Activated naive CD4-positive, alpha-beta T cell treated with anti-CD3 and anti-CD28 coated beads, Interleukin-2, amount 50 U/mL, for 24 hours (primary cell): Measurements from ENCODE around the gene SPRY1.

Experiments used
- H3K27ac Mint-ChIP-seq: one replicate; pipeline ENCODE4 v1.8.0; 2021; ENCODE audit warnings: mild to moderate bottlenecking, mixed read lengths
- H3K27me3 Mint-ChIP-seq: one replicate; pipeline ENCODE4 v1.8.0; 2021; ENCODE audit warnings: mixed read lengths
- H3K36me3 Mint-ChIP-seq: one replicate; pipeline ENCODE4 v1.8.0; 2021; ENCODE audit warnings: mixed read lengths
- H3K4me1 Mint-ChIP-seq: one replicate; pipeline ENCODE4 v1.8.0; 2021; ENCODE audit warnings: mixed read lengths
- H3K4me3 Mint-ChIP-seq: one replicate; pipeline ENCODE4 v1.8.0; 2021; ENCODE audit warnings: mild to moderate bottlenecking, mixed read lengths
- H3K9me3 Mint-ChIP-seq: one replicate; pipeline ENCODE4 v1.8.0; 2021; ENCODE audit warnings: mixed read lengths

Gene SPRY1

GRCh38 chr4:123443401-123444289, 47.0 kb downstream of the SPRY1 start:
- H3K4me3 Mint-ChIP-seq = peak overlapping the region; percentile 33
- H3K27me3 Mint-ChIP-seq = peaks cover 2% of the 10 kb centered on the region
- no peaks in the 10 kb centered on the region for H3K9me3 Mint-ChIP-seq
- H3K36me3 Mint-ChIP-seq = no peaks in the 10 kb centered on the region
- peaks cover 16% of the 10 kb centered on the region for H3K4me1 Mint-ChIP-seq
- H3K27ac Mint-ChIP-seq = peak overlapping the region; percentile 63

GRCh38 chr4:123444290-123444731, 47.7 kb downstream of the SPRY1 start:
- peak overlapping the region; percentile 17 for H3K27ac Mint-ChIP-seq
- peak overlapping the region; percentile 33 for H3K4me3 Mint-ChIP-seq
- H3K9me3 Mint-ChIP-seq = peaks cover 2% of the 10 kb centered on the region
- H3K4me1 Mint-ChIP-seq = peaks cover 17% of the 10 kb centered on the region
- no peaks in the 10 kb centered on the region for H3K36me3 Mint-ChIP-seq
- peaks cover 4% of the 10 kb centered on the region for H3K27me3 Mint-ChIP-seq

- Mint-ChIP-seq H3K36me3 (no peaks in the 10 kb centered on the region), H3K4me1 (peaks cover 25% of the 10 kb centered on the region), H3K27me3 (peaks cover 8% of the 10 kb centered on the region), H3K9me3 (peaks cover 5% of the 10 kb centered on the region), H3K27ac (no peak overlapping the region), H3K4me3 (no peak overlapping the region)
These were observed 50.4 kb downstream of the SPRY1 start for GRCh38 chr4:123446865-123447474.

GRCh38 chr4:123449362-123449761, 52.8 kb downstream of the SPRY1 start:
- Mint-ChIP-seq H3K36me3 (no peaks in the 10 kb centered on the region), H3K4me1 (peaks cover 12% of the 10 kb centered on the region), H3K27ac (peak overlapping the region; percentile 15), H3K27me3 (peaks cover 7% of the 10 kb centered on the region), H3K4me3 (no peak overlapping the region), H3K9me3 (peaks cover 5% of the 10 kb centered on the region)

GRCh38 chr4:123449780-123450179, 53.2 kb downstream of the SPRY1 start:
- Mint-ChIP-seq H3K27ac (peak overlapping the region; percentile 24), H3K36me3 (no peaks in the 10 kb centered on the region), H3K4me1 (peaks cover 9% of the 10 kb centered on the region), H3K9me3 (peaks cover 5% of the 10 kb centered on the region), H3K4me3 (no peak overlapping the region), H3K27me3 (peaks cover 6% of the 10 kb centered on the region)

- H3K36me3 Mint-ChIP-seq = no peaks in the 10 kb centered on the region
- peaks cover 5% of the 10 kb centered on the region for H3K9me3 Mint-ChIP-seq
- H3K27ac Mint-ChIP-seq = no peak overlapping the region
- no peak overlapping the region for H3K4me3 Mint-ChIP-seq
- H3K27me3 Mint-ChIP-seq = peaks cover 6% of the 10 kb centered on the region
- H3K4me1 Mint-ChIP-seq = peaks cover 9% of the 10 kb centered on the region
These were observed 53.8 kb downstream of the SPRY1 start for GRCh38 chr4:123450393-123450792.

GRCh38 chr4:123452616-123453015, 56.0 kb downstream of the SPRY1 start:
- no peak overlapping the region for H3K4me3 Mint-ChIP-seq
- H3K27me3 Mint-ChIP-seq = peaks cover 9% of the 10 kb centered on the region
- peaks cover 9% of the 10 kb centered on the region for H3K4me1 Mint-ChIP-seq
- H3K27ac Mint-ChIP-seq = no peak overlapping the region
- H3K9me3 Mint-ChIP-seq = peaks cover 5% of the 10 kb centered on the region
- H3K36me3 Mint-ChIP-seq = no peaks in the 10 kb centered on the region

- Mint-ChIP-seq H3K9me3 (peaks cover 5% of the 10 kb centered on the region), H3K36me3 (no peaks in the 10 kb centered on the region), H3K4me1 (peaks cover 9% of the 10 kb centered on the region), H3K27ac (no peak overlapping the region), H3K27me3 (peaks cover 9% of the 10 kb centered on the region), H3K4me3 (no peak overlapping the region)
These were observed 56.6 kb downstream of the SPRY1 start for GRCh38 chr4:123453061-123453680.
